Measurements from ENCODE around the gene TELO2.

GRCh38 chr16:1454561-1454960, 38.6 kb upstream of the TELO2 start:
- TF ChIP-seq CTCF (IDR thresholded peaks at IDR 0.05): no peak
- no peak for TF ChIP-seq POLR2A (IDR thresholded peaks at IDR 0.05)

Data from uterus (tissue), 2 donors.